ENCODE data around the gene HEPACAM2. TPM values are rescaled to one million over a fixed set of nuclear protein-coding genes. Genes with fewer than 3 reads are reported as not detected.

HEPACAM2 gene
- total and polyA plus RNA-seq, 2 of the 4 experiments (the other 2 are of a cell fraction) = under 0.01 to 0.05 TPM

DNA sequence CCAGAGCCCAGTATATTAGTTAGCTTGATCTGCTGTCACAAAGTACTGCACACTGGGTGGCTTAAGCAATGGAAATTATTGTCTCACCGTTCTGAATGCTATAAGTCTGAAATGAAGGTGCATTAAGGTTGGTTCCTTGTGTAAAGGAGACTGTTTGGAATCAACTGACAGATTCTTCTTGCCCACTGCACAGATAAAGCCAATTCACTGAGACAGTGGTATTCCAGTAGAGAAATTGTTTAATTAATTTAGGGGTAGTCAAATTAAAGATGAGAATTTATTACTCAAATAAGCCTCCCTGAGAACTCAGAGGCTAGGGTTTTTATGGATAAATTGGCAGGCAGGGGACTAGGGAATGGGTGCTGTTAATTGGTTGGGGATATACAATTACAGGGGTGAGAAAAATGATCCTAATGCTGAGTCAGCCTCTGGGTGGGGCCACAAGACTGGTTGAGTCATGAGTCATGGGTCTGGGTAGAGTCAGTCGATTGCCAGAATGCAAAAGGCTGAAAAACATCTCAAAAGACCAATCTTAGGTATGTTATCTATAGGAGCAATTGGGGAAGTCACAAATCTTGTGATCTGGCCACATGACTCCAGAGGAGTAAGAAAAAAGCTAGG lies 54.6 kb downstream of the HEPACAM2 start:
- no peak overlapping the region for H4K91ac ChIP-seq (ENCODE audit: insufficient read depth, low read depth, low read length)
- BruUV-seq (replicated peaks) = no TSS peak
- no peak overlapping the region for H3K23ac ChIP-seq (ENCODE audit: low read depth, low read length)
- no peak overlapping the region for H3K56ac ChIP-seq (ENCODE audit: extremely low read depth, insufficient read depth, low read length)
- no peak for DNase-seq
- H4K8ac ChIP-seq (ENCODE audit: low read depth in 2 of 2, low read length in 2 of 2) = no peak overlapping the region
- H3K9me1 ChIP-seq (ENCODE audit: insufficient read depth, low read length) = no peaks in the 10 kb centered on the region
- dilution Hi-C loops (cut with HindIII; ENCODE audit: low sequenced_read_pairs, unreplicated experiment) (no loop called here), in situ Hi-C loops (cut with MboI; ENCODE audit: low sequenced_read_pairs) (no loop called here), intact Hi-C loops (cut with micrococcal nuclease) (loop anchor here (10.0 kb wide), 1 partner anchor 1053 kb away; no protein-coding TSS in a partner anchor)
- ATAC-seq (ENCODE audit: low read depth) = no peak
- no peak overlapping the region for H3K4me3 ChIP-seq (ENCODE audit: insufficient read depth, low read depth, low read length)
- no peak overlapping the region for H2BK120ac ChIP-seq (ENCODE audit: low read depth, low read length)
- H3K79me1 ChIP-seq (ENCODE audit: low read depth in 1 of 2, low read length in 2 of 2) = no peaks in the 10 kb centered on the region
- H3K14ac ChIP-seq (replicated peaks; ENCODE audit: low read depth, low read length) = no peak overlapping the region
- no peak overlapping the region for H2BK15ac ChIP-seq (ENCODE audit: low read depth, low read length)
- H2AK5ac ChIP-seq (ENCODE audit: low read depth, low read length) = no peak overlapping the region
- ChIA-PET CTCF (no interaction called here), POLR2A (ENCODE audit: unreplicated experiment) (no interaction called here)
- H2AK9ac ChIP-seq (replicated peaks; ENCODE audit: low read depth, low read length, poor library complexity) = no peak overlapping the region
- no peak overlapping the region for H3K4ac ChIP-seq (ENCODE audit: low read depth, low read length)
- no peaks in the 10 kb centered on the region for H4K20me1 ChIP-seq (ENCODE audit: insufficient read depth, low read length)
- H3K4me2 ChIP-seq (ENCODE audit: low read depth, low read length) = no peak overlapping the region
- H2BK20ac ChIP-seq (ENCODE audit: low read depth, low read length) = no peak overlapping the region
- H4K5ac ChIP-seq (ENCODE audit: low read depth, low read length) = no peak overlapping the region
- H3K9ac ChIP-seq (ENCODE audit: low read depth, low read length) = no peak overlapping the region
- peaks cover 13% of the 10 kb centered on the region for H3K9me3 ChIP-seq (ENCODE audit: control insufficient read depth, insufficient read depth, low read length)
- TF ChIP-seq FOS (IDR thresholded peaks at IDR 0.05; ENCODE audit: low read depth, low read length) = no peak
- TF ChIP-seq RCOR1 (IDR thresholded peaks at IDR 0.05; ENCODE audit: insufficient replicate concordance, low read length) = no peak
- no peak for TF ChIP-seq NFE2L2 (IDR thresholded peaks at IDR 0.05; ENCODE audit: low read depth, low read length)
- TF ChIP-seq BHLHE40 (IDR thresholded peaks at IDR 0.05; ENCODE audit: low read depth, low read length) = no peak
- TF ChIP-seq CTCF (conservative IDR thresholded peaks at IDR 0.05; ENCODE audit: low read depth, low read length) = no peak
- peak; percentile 29; the same call in 1 of the 2 replicates for TF ChIP-seq MAFK (IDR thresholded peaks at IDR 0.05; ENCODE audit: low read depth, low read length)
- TF ChIP-seq RAD21 (IDR thresholded peaks at IDR 0.05; ENCODE audit: low read length) = no peak
- TF ChIP-seq CEBPB (IDR thresholded peaks at IDR 0.05; ENCODE audit: low read depth, low read length) = no peak
- H2AFZ ChIP-seq (replicated peaks; ENCODE audit: low read length, poor library complexity) = no peak overlapping the region
- no CpG with 5 or more reads among the region's 2 CpGs for WGBS, 2 experiments (ENCODE audit: extremely low coverage in 2 of 2, insufficient read length in 1 of 2)
- no peak overlapping the region for H3K27ac ChIP-seq (ENCODE audit: insufficient read depth, low read length)
- H3K27me3 ChIP-seq (ENCODE audit: control insufficient read depth, insufficient read depth, low read length) = no peaks in the 10 kb centered on the region
- no peaks in the 10 kb centered on the region for H3K36me3 ChIP-seq (ENCODE audit: control insufficient read depth, insufficient read depth, low read length)
- no peak overlapping the region for H2BK5ac ChIP-seq (ENCODE audit: low read depth, low read length, poor library complexity, severe bottlenecking)
- H3K18ac ChIP-seq (ENCODE audit: low read depth, low read length) = no peak overlapping the region
- H3K4me1 ChIP-seq (ENCODE audit: control insufficient read depth, insufficient read depth, low read length) = no peaks in the 10 kb centered on the region

Data from IMR-90 (cell line).